HG02798 (cell line): ENCODE data around the gene APOM.

ENCODE experiments used
- ATAC-seq: cut with Tn5 transposase; IDR thresholded peaks from one replicate; pipeline ENCODE4 v1.9.1; 2021; ENCODE audit warnings: mild to moderate bottlenecking; ENCODE audit not compliant: unreplicated experiment, poor library complexity

APOM gene

GRCh38 chr6:31630177-31630934, 25.3 kb upstream of the APOM start:
- ATAC-seq, result no peak

DNA sequence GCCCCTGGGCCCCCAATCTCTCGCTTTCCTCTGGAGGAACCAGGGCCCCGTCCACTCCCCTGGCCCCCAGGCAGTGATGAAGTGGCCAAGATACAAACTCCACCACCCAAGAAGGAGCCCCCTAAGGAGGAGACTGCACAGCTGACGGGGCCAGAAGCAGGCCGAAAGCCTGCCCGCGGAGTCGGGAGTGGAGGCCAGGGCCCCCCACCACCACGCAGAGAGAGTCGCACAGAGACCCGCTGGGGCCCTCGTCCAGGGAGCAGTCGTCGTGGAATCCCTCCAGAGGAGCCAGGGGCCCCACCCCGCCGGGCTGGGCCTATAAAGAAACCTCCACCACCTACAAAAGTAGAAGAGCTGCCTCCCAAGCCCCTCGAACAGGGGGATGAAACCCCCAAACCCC, 24.5 kb upstream of the APOM start:
- ATAC-seq, result no peak

DNA sequence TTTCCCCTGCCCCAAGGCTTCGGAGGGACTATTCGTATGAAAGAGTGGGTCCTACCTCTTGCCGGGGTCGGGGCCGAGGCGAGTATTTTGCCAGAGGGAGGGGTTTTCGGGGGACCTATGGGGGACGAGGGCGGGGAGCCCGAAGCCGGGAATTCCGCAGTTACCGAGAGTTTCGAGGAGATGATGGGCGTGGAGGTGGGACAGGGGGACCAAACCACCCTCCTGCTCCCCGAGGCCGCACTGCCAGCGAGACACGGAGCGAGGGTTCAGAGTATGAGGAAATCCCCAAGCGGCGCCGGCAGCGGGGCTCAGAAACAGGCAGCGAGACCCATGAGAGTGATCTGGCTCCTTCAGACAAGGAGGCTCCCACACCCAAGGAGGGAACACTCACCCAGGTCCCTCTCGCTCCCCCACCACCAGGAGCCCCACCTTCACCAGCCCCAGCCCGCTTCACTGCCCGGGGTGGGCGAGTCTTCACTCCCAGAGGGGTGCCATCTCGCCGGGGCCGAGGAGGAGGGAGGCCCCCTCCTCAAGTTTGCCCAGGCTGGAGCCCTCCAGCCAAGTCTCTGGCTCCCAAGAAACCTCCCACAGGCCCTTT, 23.9 kb upstream of the APOM start:
- no peak for ATAC-seq

DNA sequence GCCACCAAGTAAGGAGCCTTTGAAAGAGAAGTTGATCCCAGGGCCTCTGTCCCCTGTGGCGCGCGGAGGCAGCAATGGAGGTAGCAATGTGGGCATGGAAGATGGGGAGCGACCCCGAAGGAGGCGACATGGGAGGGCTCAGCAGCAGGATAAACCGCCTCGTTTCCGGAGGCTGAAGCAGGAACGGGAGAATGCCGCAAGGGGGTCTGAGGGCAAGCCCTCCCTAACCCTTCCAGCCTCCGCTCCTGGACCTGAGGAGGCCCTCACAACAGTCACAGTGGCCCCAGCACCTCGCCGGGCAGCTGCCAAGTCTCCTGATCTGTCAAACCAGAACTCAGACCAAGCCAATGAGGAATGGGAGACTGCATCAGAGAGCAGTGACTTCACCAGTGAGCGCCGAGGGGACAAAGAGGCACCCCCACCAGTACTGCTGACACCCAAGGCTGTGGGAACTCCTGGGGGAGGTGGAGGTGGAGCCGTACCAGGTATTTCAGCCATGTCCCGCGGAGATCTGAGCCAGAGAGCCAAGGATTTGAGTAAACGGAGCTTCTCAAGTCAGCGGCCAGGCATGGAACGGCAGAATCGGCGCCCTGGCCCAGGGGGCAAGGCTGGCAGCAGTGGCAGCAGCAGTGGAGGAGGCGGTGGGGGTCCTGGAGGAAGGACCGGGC, 23.3 kb upstream of the APOM start:
- ATAC-seq, result no peak

GRCh38 chr6:31633447-31633846, 22.2 kb upstream of the APOM start:
- no peak for ATAC-seq

GRCh38 chr6:31634131-31634530, 21.6 kb upstream of the APOM start:
- no peak for ATAC-seq

GRCh38 chr6:31634969-31635575, 20.6 kb upstream of the APOM start:
- no peak for ATAC-seq

GRCh38 chr6:31636698-31637596, 18.7 kb upstream of the APOM start:
- ATAC-seq, result no peak

GRCh38 chr6:31639043-31639442, 16.7 kb upstream of the APOM start:
- no peak for ATAC-seq

DNA sequence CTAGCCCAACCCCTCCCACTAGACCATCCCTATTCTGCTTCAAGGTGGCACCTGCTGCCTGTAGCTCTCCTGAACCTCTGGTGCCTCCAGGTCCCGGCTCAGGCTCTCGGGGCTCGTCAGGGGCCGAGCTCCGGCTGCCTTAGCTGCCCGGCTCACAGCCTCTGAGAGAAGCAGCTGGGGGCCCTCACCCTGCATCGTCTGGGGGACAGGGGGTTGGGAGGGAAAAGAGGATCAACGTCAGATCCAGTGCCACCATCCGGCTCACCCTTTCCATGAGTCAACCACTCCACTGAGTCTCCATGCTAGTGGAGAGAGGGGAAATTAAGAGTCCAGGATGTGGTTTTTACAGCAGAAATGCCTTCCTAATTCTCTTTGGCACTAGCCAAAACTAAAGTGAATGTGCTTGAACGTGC, 16.2 kb upstream of the APOM start:
- no peak for ATAC-seq

DNA sequence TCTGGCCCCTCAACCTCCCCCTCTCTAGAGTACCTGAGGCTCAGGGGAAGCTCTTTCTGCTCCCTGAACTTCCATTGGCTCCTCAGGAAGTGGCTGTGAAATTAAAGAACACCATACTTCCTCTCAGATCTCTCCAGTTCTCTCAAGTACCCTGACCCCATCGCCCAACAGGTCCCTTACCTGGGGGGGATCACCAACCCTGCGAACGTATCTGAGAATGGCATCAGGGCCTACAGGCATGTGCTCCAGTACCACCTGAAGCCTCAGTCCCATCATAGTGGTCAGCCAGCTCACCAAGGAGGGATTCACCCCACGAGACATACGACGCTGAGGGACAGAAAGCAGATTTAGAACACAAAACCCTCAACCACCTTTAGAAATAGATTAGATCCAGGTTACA, 15.1 kb upstream of the APOM start:
- no peak for ATAC-seq

- ATAC-seq, result no peak
These were observed 14.3 kb upstream of the APOM start for GRCh38 chr6:31641370-31641769.

DNA sequence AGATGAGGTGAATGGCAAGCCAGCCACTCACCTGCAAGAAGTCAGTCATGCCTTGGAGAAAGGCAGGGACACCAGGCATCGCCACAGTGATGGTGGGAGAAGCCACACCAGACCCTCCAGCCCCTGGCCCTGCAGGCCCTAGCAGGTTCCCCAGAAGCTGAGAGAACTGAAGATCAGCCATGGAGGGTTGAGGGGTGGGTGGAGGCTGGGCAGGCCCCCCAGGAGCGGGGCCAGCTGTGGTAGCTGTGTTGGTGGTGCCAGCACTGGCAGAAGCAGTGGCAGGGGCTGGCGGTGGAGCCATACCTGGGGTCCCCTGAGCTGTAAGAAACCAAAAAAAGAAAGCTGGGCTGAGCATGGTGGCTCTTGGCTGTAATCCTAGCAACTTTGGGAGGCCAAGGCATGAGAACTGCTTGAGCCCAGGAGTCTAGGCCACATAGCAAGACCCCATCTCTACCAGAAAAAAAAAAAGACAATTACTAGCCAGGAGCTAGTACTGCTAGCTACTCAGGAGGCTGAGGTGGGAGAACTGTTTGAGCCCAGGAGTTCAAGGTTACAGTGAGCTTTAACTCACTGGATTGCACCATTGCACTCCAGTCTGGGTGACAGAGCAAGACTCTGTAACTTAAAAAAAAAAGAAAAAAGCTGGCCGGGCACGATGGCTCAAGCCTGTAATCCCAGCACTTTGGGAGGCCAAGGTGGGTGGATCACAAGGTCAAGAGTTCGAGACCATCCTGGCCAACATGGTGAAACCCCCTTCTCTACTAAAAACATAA, 12.7 kb upstream of the APOM start:
- ATAC-seq, result no peak

- no peak for ATAC-seq
These were observed 11.8 kb upstream of the APOM start for GRCh38 chr6:31643818-31644454.

DNA sequence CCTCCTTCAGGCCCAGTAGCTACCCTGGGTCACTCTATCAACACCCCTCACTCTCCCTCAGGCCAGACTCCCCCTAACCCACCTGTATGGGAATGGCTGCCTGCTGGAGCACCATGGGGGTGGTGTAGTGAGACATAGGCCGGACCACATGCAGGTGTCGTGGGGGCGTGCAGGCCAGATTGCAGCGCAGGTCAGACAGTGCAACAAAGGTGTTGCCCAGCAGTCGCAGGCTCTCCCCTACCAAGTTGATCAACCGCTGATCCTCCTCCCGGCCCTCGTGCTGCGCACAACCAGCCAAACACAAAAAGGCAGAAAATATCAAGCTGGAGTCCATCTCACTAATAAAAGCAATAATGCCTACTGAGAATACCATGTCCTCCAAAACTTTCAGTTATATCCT, 10.4 kb upstream of the APOM start:
- no peak for ATAC-seq

GRCh38 chr6:31651602-31652191, 4.0 kb upstream of the APOM start:
- peak; percentile 22 for ATAC-seq

DNA sequence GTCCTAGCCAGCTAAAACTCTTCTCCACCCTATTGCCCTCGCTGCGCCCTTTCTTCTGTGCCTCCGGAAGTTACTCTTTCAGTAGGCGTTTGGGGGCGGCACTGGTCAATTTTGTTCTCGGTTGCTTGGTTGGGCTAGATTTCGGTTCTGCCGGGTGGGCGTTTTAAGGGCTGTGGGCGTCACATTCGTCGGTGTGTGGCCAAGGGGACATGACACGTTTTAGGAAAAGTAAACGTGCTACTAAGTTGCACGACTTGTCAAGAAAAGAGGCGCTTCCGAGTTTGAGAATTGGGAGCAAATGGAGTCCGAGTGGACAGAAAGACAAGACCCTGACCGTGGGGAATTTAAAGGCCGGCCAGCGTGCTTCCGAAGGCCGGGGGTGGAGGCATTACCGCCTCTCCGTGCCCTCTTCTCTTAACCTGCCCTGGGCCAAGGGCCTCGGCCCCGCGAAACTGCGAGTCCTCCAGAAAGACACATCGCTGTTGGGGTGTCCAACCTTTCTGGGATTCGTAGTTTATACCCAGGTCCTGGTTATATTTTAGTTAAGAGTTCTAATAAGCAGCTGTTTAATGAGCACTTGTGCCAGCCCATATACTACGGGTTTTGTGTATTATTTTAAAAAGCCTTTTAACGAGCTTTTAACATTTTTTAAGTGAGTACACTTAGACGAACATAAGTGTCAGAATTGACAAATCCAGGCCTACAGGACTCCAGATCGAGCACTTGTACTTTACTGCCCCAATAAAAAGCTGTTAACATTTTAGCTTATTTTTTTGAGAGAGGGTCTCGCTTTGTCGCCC, 2.6 kb upstream of the APOM start:
- peak; percentile 62 for ATAC-seq
